Esophagus squamous epithelium (tissue), 4 donors: ENCODE measurements around the gene ZNF275.

Experiments
- POLR2A ChIP-seq, 4 donors: fragments of 450-650 bp; IDR thresholded peaks; one replicate each; pipeline ENCODE4 v1.6.1; 2017; ENCODE audit warnings: antibody characterized with exemption in 4 of 4, mild to moderate bottlenecking in 4 of 4, moderate library complexity in 3 of 4
- TF ChIP-seq, protein P1 (sequence below), 6 experiments: fragments of 450-650 bp in 4 of 6; fragments of 200-600 bp in 2 of 6; sonication (generic) in 2 of 6; IDR thresholded peaks; one replicate each; pipeline ENCODE4 v1.5.1; 2016 to 2019; ENCODE audit warnings: antibody characterized with exemption in 6 of 6, mild to moderate bottlenecking in 4 of 6, moderate library complexity in 4 of 6

DNA sequence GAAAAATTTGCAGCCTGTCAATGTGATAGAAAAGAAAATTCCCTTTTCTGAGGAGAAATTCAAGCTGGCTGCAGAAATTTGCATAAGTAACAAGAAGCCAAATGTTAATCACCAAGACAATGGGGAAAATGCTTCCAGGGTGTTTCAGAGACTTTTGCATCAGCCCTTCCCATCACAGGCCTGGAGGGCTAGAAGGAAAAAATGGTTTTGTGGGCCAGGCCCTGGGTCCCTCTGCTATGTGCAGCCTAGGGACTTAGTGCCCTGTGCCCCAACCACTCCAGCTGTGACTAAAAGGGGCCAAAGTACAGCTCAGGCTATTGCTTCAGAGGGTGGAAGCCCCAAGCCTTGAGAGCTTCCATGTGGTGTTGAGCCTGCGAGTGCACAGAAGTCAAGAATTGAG is 23.9 kb downstream of the ZNF275 start:
- TF ChIP-seq, protein P1, sequence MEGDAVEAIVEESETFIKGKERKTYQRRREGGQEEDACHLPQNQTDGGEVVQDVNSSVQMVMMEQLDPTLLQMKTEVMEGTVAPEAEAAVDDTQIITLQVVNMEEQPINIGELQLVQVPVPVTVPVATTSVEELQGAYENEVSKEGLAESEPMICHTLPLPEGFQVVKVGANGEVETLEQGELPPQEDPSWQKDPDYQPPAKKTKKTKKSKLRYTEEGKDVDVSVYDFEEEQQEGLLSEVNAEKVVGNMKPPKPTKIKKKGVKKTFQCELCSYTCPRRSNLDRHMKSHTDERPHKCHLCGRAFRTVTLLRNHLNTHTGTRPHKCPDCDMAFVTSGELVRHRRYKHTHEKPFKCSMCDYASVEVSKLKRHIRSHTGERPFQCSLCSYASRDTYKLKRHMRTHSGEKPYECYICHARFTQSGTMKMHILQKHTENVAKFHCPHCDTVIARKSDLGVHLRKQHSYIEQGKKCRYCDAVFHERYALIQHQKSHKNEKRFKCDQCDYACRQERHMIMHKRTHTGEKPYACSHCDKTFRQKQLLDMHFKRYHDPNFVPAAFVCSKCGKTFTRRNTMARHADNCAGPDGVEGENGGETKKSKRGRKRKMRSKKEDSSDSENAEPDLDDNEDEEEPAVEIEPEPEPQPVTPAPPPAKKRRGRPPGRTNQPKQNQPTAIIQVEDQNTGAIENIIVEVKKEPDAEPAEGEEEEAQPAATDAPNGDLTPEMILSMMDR (IDR thresholded peaks at IDR 0.05): no peak
- TF ChIP-seq POLR2A (IDR thresholded peaks at IDR 0.05): no peak
